ENCODE data around the gene WNK2.

WNK2 gene

GRCh38 chr9:93316726-93317494, 133.0 kb downstream of the WNK2 start:
- H3K4me3 ChIP-seq (replicated peaks; ENCODE audit: insufficient read depth, low read length), result no peak overlapping the region
- peaks cover 17% of the 10 kb centered on the region for H3K27me3 ChIP-seq (ENCODE audit: insufficient read depth, poor library complexity, severe bottlenecking)
- no peak for DNase-seq (ENCODE audit: low read depth in 1 of 2, low spot score in 1 of 2)
- no peak for TF ChIP-seq POLR2AphosphoS5 (IDR thresholded peaks at IDR 0.05; ENCODE audit: low read depth)
- TF ChIP-seq CTCF (IDR thresholded peaks at IDR 0.05; ENCODE audit: insufficient read depth, low read length), result no peak
- no peak overlapping the region for H3K27ac ChIP-seq (replicated peaks)

DNA sequence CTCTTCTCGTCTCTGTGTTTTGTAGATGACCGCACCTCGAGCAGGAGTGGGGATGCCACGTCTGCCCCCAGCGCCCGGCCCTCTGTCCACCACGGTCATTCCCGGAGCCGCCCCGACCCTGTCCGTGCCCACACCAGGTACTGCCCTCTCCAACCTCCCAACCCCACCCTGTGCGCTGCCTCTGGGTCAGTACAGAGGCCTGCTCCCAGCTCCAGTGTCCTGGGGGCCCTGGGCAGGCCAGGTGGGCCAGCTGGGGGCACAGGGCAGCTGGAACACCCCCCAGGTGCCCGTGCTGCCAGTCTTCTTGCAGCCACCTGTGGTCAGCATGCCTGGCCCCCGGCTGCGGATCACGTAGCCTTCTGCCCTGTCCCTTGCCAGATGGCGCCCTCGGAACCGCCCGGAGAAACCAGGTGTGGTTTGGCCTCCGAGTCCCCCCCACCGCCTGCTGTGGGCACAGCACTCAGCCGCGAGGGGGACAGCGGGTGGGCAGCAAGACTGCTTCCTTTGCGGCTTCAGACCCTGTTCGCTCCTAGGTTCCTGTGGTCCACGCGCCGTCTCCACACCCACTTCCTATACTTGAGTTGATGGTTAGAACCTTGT, 133.7 kb downstream of the WNK2 start:
- no peak overlapping the region for H3K4me3 ChIP-seq (replicated peaks; ENCODE audit: insufficient read depth, low read length)
- no peak overlapping the region for H3K27ac ChIP-seq (replicated peaks)
- TF ChIP-seq CTCF (IDR thresholded peaks at IDR 0.05; ENCODE audit: insufficient read depth, low read length) (no peak), REST (IDR thresholded peaks at IDR 0.05; ENCODE audit: insufficient replicate concordance, low read depth) (no peak), POLR2AphosphoS5 (IDR thresholded peaks at IDR 0.05; ENCODE audit: low read depth) (no peak), SPI1 (IDR thresholded peaks at IDR 0.05; ENCODE audit: borderline replicate concordance, low read depth) (no peak), GABPA (IDR thresholded peaks at IDR 0.05; ENCODE audit: low read depth) (no peak)
- DNase-seq (ENCODE audit: low read depth in 1 of 2, low spot score in 1 of 2), result no peak
- H3K27me3 ChIP-seq (ENCODE audit: insufficient read depth, poor library complexity, severe bottlenecking), result peaks cover 17% of the 10 kb centered on the region

- Histone ChIP-seq H3K27me3 (ENCODE audit: insufficient read depth, poor library complexity, severe bottlenecking) (peaks cover 17% of the 10 kb centered on the region), H3K27ac (replicated peaks) (no peak overlapping the region), H3K4me3 (replicated peaks; ENCODE audit: insufficient read depth, low read length) (no peak overlapping the region)
- DNase-seq (ENCODE audit: low read depth in 1 of 2, low spot score in 1 of 2), result no peak
- TF ChIP-seq SPI1 (IDR thresholded peaks at IDR 0.05; ENCODE audit: borderline replicate concordance, low read depth) (no peak), POLR2AphosphoS5 (IDR thresholded peaks at IDR 0.05; ENCODE audit: low read depth) (no peak)
Measured at GRCh38 chr9:93318480-93318879, 134.5 kb downstream of the WNK2 start.

DNA sequence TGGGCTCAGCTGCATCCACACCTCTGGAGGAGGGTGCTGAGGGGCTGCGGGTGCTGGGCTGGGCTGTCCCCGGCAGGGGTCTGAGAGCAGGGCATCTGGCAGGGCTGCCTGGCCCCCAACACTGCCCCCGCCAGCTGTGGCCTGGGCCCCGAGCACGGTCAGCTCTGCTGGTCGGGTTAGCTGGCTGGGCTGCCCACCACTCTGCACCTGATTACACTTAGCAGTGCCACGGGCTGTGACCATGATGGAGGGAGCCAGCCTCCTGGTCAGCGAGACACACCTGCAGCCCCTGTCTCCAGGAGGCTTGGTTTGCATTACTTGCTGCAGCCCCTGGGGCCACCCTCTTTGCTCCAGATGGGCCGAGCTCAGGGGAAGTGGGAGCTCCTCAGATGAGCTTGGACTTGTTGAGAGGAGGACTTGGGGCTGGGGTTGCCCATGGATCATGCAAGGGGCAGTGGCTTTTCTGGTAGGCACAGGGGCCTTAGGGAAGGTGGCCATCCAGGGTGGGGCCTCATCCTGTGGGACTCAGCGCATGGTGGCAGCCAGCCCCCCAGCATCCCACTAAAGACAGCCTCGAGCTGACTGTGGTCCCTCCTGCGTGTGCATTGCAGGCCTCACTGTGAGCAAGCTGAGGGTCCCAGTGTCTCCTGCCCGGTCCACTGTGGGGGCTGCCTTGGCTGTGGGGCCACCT, 135.5 kb downstream of the WNK2 start:
- Histone ChIP-seq H3K27me3 (ENCODE audit: insufficient read depth, poor library complexity, severe bottlenecking) (peaks cover 17% of the 10 kb centered on the region), H3K27ac (replicated peaks) (no peak overlapping the region), H3K4me3 (replicated peaks; ENCODE audit: insufficient read depth, low read length) (no peak overlapping the region)
- TF ChIP-seq REST (IDR thresholded peaks at IDR 0.05; ENCODE audit: insufficient replicate concordance, low read depth) (no peak), GABPA (IDR thresholded peaks at IDR 0.05; ENCODE audit: low read depth) (no peak), SPI1 (IDR thresholded peaks at IDR 0.05; ENCODE audit: borderline replicate concordance, low read depth) (no peak), CTCF (IDR thresholded peaks at IDR 0.05; ENCODE audit: insufficient read depth, low read length) (no peak), POLR2AphosphoS5 (IDR thresholded peaks at IDR 0.05; ENCODE audit: low read depth) (no peak)
- no peak for DNase-seq (ENCODE audit: low read depth in 1 of 2, low spot score in 1 of 2)

Measured in HL-60 (cell line).